T-cell (primary cell): Measurements from ENCODE around the gene TRPM4. TPM values are rescaled to one million over a fixed set of nuclear protein-coding genes. Genes with fewer than 3 reads are reported as not detected.

Experiments
- ATAC-seq, 4 experiments: fragments of 200-7000 bp in 3 of 4; fragments of 150-1000 bp in 1 of 4; cut with Tn5 transposase; replicated peaks in 1 of 4; 1 replicate in 3 of 4; 2 replicates in 1 of 4; pipeline ENCODE4 v1.10.0; 2021; ENCODE audit warnings: moderate library complexity in 3 of 4, mild to moderate bottlenecking in 2 of 4, moderate number of reproducible peaks in 1 of 4
- CTCF ChIA-PET, 2 donors: fragments of 300-600 bp; sonication (Branson Sonifier 250); formaldehyde crosslinking; loops; one replicate each; lab custom pipeline; 2022; ENCODE audit warnings: antibody characterized with exemption in 2 of 2; lab: Charles Lee
- POLR2A ChIA-PET, 2 donors: fragments of 300-600 bp; sonication (Branson Sonifier 250); formaldehyde crosslinking; loops; one replicate each; lab custom pipeline; 2022; ENCODE audit warnings: antibody characterized with exemption in 2 of 2; lab: Charles Lee
- DNase-seq, 35 experiments: peaks; one replicate each; pipeline versions ENCODE4 v3.0.0 to v3.0.0-alpha.2; 2013 to 2023
- H3K27ac ChIP-seq: one replicate; pipeline ENCODE4 v1.5.1; 2013; ENCODE audit warnings: low read length
- H3K27me3 ChIP-seq, 2 experiments: replicated peaks in 1 of 2; 1 replicate in 1 of 2; 2 replicates in 1 of 2; pipeline versions ENCODE4 v1.6.1 to v1.7.0; 2013; ENCODE audit warnings: low read length in 1 of 2, mixed read lengths in 1 of 2; ENCODE audit not compliant: control insufficient read depth in 2 of 2, insufficient read depth in 2 of 2; ENCODE audit errors: extremely low read depth in 1 of 2
- H3K36me3 ChIP-seq, 2 donors: 1 replicate in 1 of 2; 2 replicates in 1 of 2; pipeline versions ENCODE4 v1.6.1 to v1.7.0; 2013; ENCODE audit warnings: low read length in 1 of 2; ENCODE audit not compliant: control insufficient read depth in 2 of 2, insufficient read depth in 1 of 2; ENCODE audit errors: extremely low read depth in 1 of 2
- H3K4me1 ChIP-seq, 2 experiments: 1 replicate in 1 of 2; 2 replicates in 1 of 2; pipeline versions ENCODE4 v1.6.1 to v1.7.0; 2013; ENCODE audit warnings: low read length in 2 of 2, mixed read lengths in 1 of 2; ENCODE audit not compliant: insufficient read depth in 2 of 2, control insufficient read depth in 1 of 2; ENCODE audit errors: extremely low read depth in 1 of 2
- H3K4me3 ChIP-seq, 2 donors: 1 replicate in 1 of 2; 2 replicates in 1 of 2; pipeline versions ENCODE4 v1.5.1 to v1.7.0; 2013; ENCODE audit warnings: mild to moderate bottlenecking in 2 of 2, low read length in 1 of 2, moderate library complexity in 1 of 2; ENCODE audit not compliant: control insufficient read depth in 1 of 2; ENCODE audit errors: extremely low read depth in 1 of 2
- H3K9me3 ChIP-seq: 2 replicates; pipeline ENCODE4 v1.7.0; 2013
- H3K27ac Mint-ChIP-seq, 2 donors: one replicate each; pipeline ENCODE4 v1.8.0; 2020 to 2021; ENCODE audit warnings: mild to moderate bottlenecking in 2 of 2, mixed read lengths in 2 of 2
- H3K27me3 Mint-ChIP-seq, 2 donors: one replicate each; pipeline ENCODE4 v1.8.0; 2021 to 2022; ENCODE audit warnings: mixed read lengths in 2 of 2
- H3K36me3 Mint-ChIP-seq: one replicate; pipeline ENCODE4 v1.8.0; 2021; ENCODE audit warnings: mixed read lengths
- H3K4me1 Mint-ChIP-seq, 3 donors: one replicate each; pipeline ENCODE4 v1.8.0; 2020 to 2022; ENCODE audit warnings: mixed read lengths in 3 of 3, mild to moderate bottlenecking in 1 of 3
- H3K4me3 Mint-ChIP-seq, 3 donors: one replicate each; pipeline ENCODE4 v1.8.0; 2020 to 2022; ENCODE audit warnings: mild to moderate bottlenecking in 3 of 3, mixed read lengths in 3 of 3, moderate library complexity in 3 of 3
- H3K9me3 Mint-ChIP-seq, 3 donors: one replicate each; pipeline ENCODE4 v1.8.0; 2020 to 2022; ENCODE audit warnings: mixed read lengths in 3 of 3
- WGBS: methylation state at CpG from one replicate; pipeline ENCODE4 v1.1.5; 2013; ENCODE audit warnings: missing lambda C conversion rate; ENCODE audit not compliant: insufficient coverage; 5-methylcytosine and 5-hydroxymethylcytosine counted together
- total RNA-seq, 35 experiments: library from RNA in 6 of 35; stranded (reverse) in 6 of 35; fragments of 120-200 nt in 1 of 35; gene quantifications; one replicate each; pipeline versions ENCODE4 v1.2.1 to v1.2.4 and lab custom pipeline; 2013 to 2026

Gene TRPM4
- total RNA-seq, 5 donors from 2014 or later (not counting 1 experiment from before 2014, with no cell fraction given), result 0.43 to 0.89 (median 0.50) TPM; not detected in 2

GRCh38 chr19:49148784-49149651, 8.6 kb upstream of the TRPM4 start:
- POLR2A ChIA-PET, result interaction anchor here in 1 of 2 donors (0.5 to 1.1 kb wide), 2 partner anchors 21 to 77 kb away, joined by 3 read pairs; no protein-coding TSS in a partner anchor

GRCh38 chr19:49149652-49150105, 7.9 kb upstream of the TRPM4 start:
- peaks cover 34 to 36% (median 35%) of the 10 kb centered on the region in 3 donors for H3K4me1 Mint-ChIP-seq
- Histone ChIP-seq H3K27ac (no peak overlapping the region), H3K36me3 (no peaks in the 10 kb centered on the region), H3K27me3 (peaks cover 12 to 92% of the 10 kb centered on the region in 2 experiments), H3K4me3 (peak overlapping the region; percentile 50 to 86), H3K9me3 (no peaks in the 10 kb centered on the region), H3K4me1 (peaks cover 13 to 45% of the 10 kb centered on the region in 2 experiments)
- peaks cover 0 to 7% (median 0%) of the 10 kb centered on the region in 3 donors for H3K9me3 Mint-ChIP-seq
- WGBS, result 2% methylated on average over 15 of the region's 23 CpGs
- H3K36me3 Mint-ChIP-seq, result no peaks in the 10 kb centered on the region
- ChIA-PET CTCF (interaction anchor here in 1 of 2 donors (1.2 kb wide), 1 partner anchor 44 kb away, joined by 3 read pairs; no protein-coding TSS in a partner anchor), POLR2A (interaction anchor here in 1 of 2 donors (1.1 kb wide), 1 partner anchor 22 kb away, joined by 3 read pairs; no protein-coding TSS in a partner anchor)
- DNase-seq (no peak), ATAC-seq (no peak)
- H3K4me3 Mint-ChIP-seq, result peak overlapping the region; percentile 68 to 82 (median 71)
- peaks cover 66 to 84% of the 10 kb centered on the region in 2 donors for H3K27me3 Mint-ChIP-seq
- H3K27ac Mint-ChIP-seq, result no peak overlapping the region

More at GRCh38 chr19:49148784-49149651, 8.6 kb upstream of the TRPM4 start:
- ATAC-seq (peak; percentile 42 to 59 (median 54)), DNase-seq (peak; percentile 38 to 82 (median 70))
- no peaks in the 10 kb centered on the region for H3K9me3 ChIP-seq
- H3K36me3 ChIP-seq, result no peaks in the 10 kb centered on the region
- H3K4me3 ChIP-seq, result peak overlapping the region in 1 of 2 donors; percentile 86
- CTCF ChIA-PET, result interaction anchor here (1.2 to 1.3 kb wide), 2 partner anchors 43 to 51 kb away, joined by 3 to 6 read pairs; no protein-coding TSS in a partner anchor
- Mint-ChIP-seq H3K27me3 (peaks cover 59 to 77% of the 10 kb centered on the region in 2 donors), H3K4me1 (peaks cover 34 to 36% (median 35%) of the 10 kb centered on the region in 3 donors), H3K4me3 (peak overlapping the region; percentile 62 to 82 (median 68)), H3K9me3 (peaks cover 0 to under 1% (median 0%) of the 10 kb centered on the region in 3 donors), H3K36me3 (no peaks in the 10 kb centered on the region), H3K27ac (no peak overlapping the region)
- 6% methylated on average over 43 of the region's 49 CpGs for WGBS
- peaks cover 13 to 45% of the 10 kb centered on the region in 2 experiments for H3K4me1 ChIP-seq
- H3K27me3 ChIP-seq, result peaks cover 9 to 95% of the 10 kb centered on the region in 2 experiments
- no peak overlapping the region for H3K27ac ChIP-seq

- under 1% methylated on average over 22 of the region's 75 CpGs for WGBS
- H3K27ac Mint-ChIP-seq, result no peak overlapping the region
Measured at GRCh38 chr19:49150106-49150943, 7.3 kb upstream of the TRPM4 start.

GRCh38 chr19:49150944-49151243, 6.7 kb upstream of the TRPM4 start:
- Mint-ChIP-seq H3K27ac (no peak overlapping the region), H3K9me3 (peaks cover 0 to 8% (median 0%) of the 10 kb centered on the region in 3 donors), H3K27me3 (peaks cover 68 to 85% of the 10 kb centered on the region in 2 donors), H3K4me3 (peak overlapping the region; percentile 13 to 82 (median 25)), H3K4me1 (peaks cover 29 to 32% (median 31%) of the 10 kb centered on the region in 3 donors), H3K36me3 (no peaks in the 10 kb centered on the region)
- Histone ChIP-seq H3K27me3 (peaks cover 12 to 92% of the 10 kb centered on the region in 2 experiments), H3K36me3 (no peaks in the 10 kb centered on the region), H3K9me3 (no peaks in the 10 kb centered on the region), H3K4me1 (peaks cover 13 to 41% of the 10 kb centered on the region in 2 experiments), H3K4me3 (peak overlapping the region; percentile 50 to 86), H3K27ac (no peak overlapping the region)
- POLR2A ChIA-PET, result no interaction called here
- CTCF ChIA-PET, result interaction anchor here in 1 of 2 donors (0.6 kb wide), 1 partner anchor 334 kb away, joined by 7 read pairs; no protein-coding TSS in a partner anchor
- ATAC-seq, result no peak
- DNase-seq, result no peak
- WGBS, result 40% methylated on average over 3 of the region's 16 CpGs

More at GRCh38 chr19:49150106-49150943, 7.3 kb upstream of the TRPM4 start:
- peaks cover 68 to 85% of the 10 kb centered on the region in 2 donors for H3K27me3 Mint-ChIP-seq
- CTCF ChIA-PET, result interaction anchor here in 1 of 2 donors (0.6 kb wide), 1 partner anchor 334 kb away, joined by 7 read pairs; no protein-coding TSS in a partner anchor
- peaks cover 12 to 92% of the 10 kb centered on the region in 2 experiments for H3K27me3 ChIP-seq
- H3K36me3 ChIP-seq, result no peaks in the 10 kb centered on the region
- H3K4me1 ChIP-seq, result peaks cover 13 to 45% of the 10 kb centered on the region in 2 experiments
- ATAC-seq (peak in 2 of 4 experiments; percentile 15 to 21), DNase-seq (peak in 4 of 35 experiments; percentile 21 to 52 (median 36))
- H3K4me3 ChIP-seq, result peak overlapping the region; percentile 50 to 86
- H3K9me3 ChIP-seq, result no peaks in the 10 kb centered on the region
- no peak overlapping the region for H3K27ac ChIP-seq
- POLR2A ChIA-PET, result no interaction called here
- H3K4me3 Mint-ChIP-seq, result peak overlapping the region; percentile 68 to 82 (median 71)
- peaks cover 0 to 8% (median 0%) of the 10 kb centered on the region in 3 donors for H3K9me3 Mint-ChIP-seq
- no peaks in the 10 kb centered on the region for H3K36me3 Mint-ChIP-seq
- peaks cover 34 to 36% (median 35%) of the 10 kb centered on the region in 3 donors for H3K4me1 Mint-ChIP-seq

- peak in 2 of 4 experiments; percentile 11 to 34 for ATAC-seq
- Mint-ChIP-seq H3K36me3 (no peaks in the 10 kb centered on the region), H3K27ac (no peak overlapping the region), H3K4me1 (peaks cover 27 to 30% (median 29%) of the 10 kb centered on the region in 3 donors), H3K9me3 (peaks cover 0 to 8% (median 0%) of the 10 kb centered on the region in 3 donors), H3K4me3 (peak overlapping the region; percentile 28 to 82 (median 47)), H3K27me3 (peaks cover 68 to 84% of the 10 kb centered on the region in 2 donors)
- Histone ChIP-seq H3K9me3 (no peaks in the 10 kb centered on the region), H3K27me3 (peaks cover 12 to 92% of the 10 kb centered on the region in 2 experiments), H3K4me1 (peaks cover 13 to 36% of the 10 kb centered on the region in 2 experiments), H3K27ac (no peak overlapping the region), H3K36me3 (no peaks in the 10 kb centered on the region), H3K4me3 (no peak overlapping the region)
- ChIA-PET POLR2A (no interaction called here), CTCF (interaction anchor here in 1 of 2 donors (0.6 kb wide), 1 partner anchor 335 kb away, joined by 7 read pairs; no protein-coding TSS in a partner anchor)
- DNase-seq, result peak in 16 of 35 experiments; percentile 17 to 57 (median 32)
- WGBS, result 18% methylated on average over 37 of the region's 45 CpGs
Measured at GRCh38 chr19:49151267-49152118, 6.1 kb upstream of the TRPM4 start.
